Embryonic facial prominence (tissue), 1 donor: ENCODE results near the gene FOXP3.

ENCODE experiments used
- DNase-seq: peaks from one replicate; pipeline ENCODE4 v3.0.0-alpha.2; 2016; ENCODE audit errors: extremely low spot score

The FOXP3 gene

DNA sequence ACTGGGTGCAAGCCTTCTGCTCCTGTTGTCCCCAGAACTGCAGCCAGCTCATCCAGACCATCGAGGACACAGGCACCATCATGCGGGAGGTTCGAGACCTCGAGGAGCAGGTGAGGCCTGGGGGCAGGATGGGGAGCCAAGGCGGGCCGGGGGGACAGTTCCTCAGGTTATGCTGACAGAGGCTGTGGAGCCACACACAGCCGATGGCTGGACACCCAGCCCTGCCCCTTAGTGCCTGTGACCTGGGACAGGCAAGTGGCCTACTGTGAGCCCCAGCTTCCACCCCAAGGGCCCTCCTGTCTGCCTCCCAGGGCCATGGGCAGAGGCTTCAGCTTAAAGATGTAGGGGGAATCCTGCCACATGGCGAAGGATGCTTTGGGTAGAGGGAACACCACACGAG, 14.9 kb downstream of the FOXP3 start:
- no peak for DNase-seq

DNA sequence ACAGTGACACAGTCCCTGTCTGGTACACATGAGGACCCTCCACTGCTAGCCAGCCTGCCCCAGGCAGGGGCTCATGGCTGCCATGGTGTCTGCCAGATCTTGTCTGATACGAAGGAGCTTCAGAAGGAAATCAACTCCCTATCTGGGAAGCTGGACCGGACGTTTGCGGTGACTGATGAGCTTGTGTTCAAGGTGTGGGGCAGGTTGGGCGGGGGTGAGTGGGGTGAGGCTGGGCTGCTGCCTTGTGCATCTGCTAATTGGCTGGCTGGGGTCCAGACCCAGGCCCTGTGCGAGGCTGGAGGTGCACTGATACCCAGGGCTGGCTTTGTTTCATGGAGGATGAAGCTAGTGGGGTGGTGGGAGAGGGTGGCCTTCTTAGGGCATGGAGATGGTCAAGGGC, 15.4 kb downstream of the FOXP3 start:
- no peak for DNase-seq

DNA sequence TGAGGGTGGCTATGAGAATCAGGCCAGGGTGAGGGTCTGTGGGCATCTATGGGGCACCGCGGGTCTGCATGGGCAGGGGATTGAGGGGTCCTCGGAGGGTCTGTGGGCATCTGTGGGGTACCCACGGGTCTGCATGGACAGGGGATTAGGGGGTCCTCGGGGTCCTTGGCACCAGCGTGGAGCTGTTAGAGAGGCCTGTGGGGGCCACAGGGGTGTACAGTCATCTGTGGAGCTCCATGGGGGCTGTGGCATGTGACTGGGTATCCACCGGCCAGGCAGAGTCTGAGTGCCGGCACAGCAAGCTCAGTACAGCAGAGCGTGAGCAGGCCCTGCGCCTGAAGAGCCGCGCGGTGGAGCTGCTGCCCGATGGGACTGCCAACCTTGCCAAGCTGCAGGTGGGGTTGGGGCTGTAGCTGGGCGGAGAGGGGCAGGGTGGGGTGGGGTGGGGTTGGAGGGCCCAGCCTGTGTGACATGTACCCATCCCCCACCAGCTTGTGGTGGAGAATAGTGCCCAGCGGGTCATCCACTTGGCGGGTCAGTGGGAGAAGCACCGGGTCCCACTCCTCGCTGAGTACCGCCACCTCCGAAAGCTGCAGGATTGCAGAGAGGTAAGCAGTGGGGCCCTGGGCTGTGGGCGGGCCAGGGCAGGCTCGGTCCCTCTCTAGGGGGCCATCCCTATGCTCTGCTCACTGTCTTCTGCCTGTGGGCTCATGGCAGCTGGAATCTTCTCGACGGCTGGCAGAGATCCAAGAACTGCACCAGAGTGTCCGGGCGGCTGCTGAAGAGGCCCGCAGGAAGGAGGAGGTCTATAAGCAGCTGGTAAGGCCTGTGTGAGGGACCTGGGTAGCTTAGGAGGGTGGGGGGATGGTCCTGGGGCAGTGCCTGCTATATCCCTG, 16.3 kb downstream of the FOXP3 start:
- no peak for DNase-seq

DNA sequence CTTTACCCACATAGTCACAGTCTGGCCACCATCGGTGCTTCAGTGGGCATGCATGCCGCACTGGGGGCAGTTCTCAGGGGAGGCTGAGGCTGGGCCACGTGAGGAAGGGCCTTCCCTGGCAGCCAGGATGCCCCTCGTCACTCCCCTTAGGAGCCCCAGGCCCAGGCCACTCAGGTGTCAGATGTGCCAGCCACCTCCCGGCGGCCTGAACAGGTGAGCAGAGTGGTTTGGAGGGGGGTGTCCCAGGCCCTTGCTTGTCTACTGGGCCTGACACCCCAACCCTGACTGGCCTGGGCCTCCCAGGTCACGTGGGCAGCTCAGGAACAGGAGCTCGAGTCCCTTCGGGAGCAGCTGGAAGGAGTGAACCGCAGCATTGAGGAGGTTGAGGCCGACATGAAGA, 17.2 kb downstream of the FOXP3 start:
- DNase-seq: no peak

DNA sequence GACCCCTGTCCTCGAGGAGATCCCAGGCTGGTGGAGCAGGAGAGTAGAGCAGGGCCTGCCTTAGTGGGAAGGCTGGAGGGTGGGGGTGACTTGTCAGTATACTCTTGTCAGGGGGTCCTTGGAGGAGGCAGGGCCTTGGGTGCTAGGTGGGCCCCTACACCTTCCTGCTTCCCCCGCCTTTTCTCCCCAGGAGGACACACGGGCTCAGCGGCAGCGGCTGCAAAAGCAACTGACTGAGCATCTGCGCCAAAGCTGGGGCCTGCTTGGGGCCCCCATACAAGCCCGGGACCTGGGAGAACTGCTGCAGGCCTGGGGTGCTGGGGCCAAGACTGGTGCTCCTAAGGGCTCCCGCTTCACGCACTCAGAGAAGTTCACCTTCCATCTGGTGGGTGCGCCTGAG, 18.0 kb downstream of the FOXP3 start:
- DNase-seq: no peak

DNA sequence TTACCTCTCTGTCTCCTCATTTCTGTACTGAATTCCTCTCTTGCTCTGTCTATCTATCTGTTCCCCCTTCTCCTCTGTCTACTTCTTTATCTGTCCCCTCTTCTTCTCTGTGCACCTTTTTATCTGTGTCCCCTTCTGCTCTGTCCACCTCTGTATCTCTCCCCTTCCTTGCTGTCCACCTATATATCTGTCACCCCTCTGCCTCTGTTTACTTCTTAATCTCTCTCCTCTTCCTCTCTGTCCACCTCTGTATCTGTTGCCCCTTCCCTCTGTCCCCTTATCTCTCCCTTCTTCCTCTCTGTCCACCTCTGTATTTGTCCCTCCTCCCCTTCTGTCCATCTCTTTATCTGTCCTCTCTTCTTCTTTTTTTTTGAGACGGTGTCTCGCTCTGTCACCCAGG, 20.3 kb downstream of the FOXP3 start:
- no peak for DNase-seq

DNA sequence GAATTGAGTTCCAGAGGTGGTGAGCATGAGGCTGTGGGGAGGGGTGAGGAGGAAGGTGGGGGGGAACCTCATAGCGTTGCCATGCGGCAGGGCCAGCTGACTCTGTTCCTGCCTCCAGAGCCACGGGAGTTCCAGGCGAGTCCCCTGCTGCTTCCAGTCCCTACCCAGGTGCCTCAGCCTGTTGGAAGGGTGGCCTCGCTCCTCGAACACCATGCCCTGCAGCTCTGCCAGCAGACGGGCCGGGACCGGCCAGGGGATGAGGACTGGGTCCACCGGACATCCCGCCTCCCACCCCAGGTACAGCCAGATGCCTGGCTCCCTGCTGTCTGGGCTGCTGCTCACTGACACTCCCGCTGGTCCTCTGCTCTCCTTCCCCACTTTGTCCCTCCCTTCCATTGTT, 21.3 kb downstream of the FOXP3 start:
- no peak for DNase-seq

DNA sequence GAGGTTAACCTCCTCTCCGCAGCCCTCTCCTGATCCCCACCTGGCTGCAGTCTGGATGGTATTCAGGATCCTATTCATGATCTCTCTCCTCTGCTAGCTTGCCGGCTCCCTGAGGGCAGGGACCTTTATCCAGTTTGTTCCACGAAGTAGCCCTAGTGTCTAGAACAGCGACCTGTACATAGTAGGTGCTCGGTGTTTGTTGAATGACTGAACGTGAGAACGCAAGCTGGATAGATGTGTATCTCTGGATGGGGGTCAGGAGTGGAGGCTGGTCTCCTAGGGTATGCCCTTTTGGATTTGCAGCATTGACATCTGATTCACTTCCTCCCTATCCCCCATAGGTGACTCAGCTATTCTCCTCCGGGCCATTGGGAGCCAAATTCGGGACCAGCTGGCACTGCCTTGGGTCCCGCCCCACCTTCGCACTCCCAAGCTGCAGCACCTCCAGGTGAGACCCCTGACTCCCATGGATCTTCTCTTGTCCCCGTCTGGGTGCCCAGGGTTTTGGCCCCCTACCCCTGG, 21.9 kb downstream of the FOXP3 start:
- no peak for DNase-seq

DNA sequence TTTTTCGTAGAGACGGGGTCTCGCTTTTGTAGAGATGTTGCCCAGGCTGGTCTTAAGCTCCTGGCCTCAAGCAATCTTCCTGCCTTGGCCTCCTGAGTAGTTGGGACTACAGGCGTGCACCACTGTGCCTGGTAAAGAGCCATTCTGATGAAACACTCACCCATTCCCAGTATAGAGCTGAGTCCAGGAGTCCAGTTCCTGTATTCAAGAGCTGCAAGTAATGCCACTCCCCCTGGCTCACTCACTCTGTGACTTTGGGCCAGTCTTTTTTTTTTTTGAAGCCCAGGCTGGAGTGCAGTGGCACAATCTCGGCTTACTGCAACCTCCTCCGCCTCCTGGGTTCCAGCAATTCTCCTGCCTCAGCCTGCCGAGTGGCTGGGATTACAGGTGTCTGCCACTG, 25.8 kb downstream of the FOXP3 start:
- DNase-seq: no peak

DNA sequence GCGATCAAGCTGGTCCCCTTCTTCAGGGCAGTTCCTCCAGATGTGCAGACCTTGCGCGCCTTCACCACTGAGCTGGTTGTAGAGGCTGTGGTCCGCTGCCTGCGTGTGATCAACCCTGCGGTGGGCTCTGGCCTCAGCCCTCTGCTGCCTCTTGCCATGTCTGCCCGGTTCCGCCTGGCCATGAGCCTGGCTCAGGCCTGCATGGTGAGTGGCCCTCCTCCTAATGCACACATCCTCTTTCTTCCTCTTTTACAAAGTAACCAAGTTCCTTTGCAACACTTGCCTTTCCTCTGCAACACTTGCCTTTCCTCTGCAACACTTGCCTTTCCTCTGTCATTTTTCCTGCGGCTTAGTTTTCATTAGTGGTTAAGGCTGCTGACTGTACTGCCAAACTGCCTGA, 27.4 kb downstream of the FOXP3 start:
- no peak for DNase-seq

DNA sequence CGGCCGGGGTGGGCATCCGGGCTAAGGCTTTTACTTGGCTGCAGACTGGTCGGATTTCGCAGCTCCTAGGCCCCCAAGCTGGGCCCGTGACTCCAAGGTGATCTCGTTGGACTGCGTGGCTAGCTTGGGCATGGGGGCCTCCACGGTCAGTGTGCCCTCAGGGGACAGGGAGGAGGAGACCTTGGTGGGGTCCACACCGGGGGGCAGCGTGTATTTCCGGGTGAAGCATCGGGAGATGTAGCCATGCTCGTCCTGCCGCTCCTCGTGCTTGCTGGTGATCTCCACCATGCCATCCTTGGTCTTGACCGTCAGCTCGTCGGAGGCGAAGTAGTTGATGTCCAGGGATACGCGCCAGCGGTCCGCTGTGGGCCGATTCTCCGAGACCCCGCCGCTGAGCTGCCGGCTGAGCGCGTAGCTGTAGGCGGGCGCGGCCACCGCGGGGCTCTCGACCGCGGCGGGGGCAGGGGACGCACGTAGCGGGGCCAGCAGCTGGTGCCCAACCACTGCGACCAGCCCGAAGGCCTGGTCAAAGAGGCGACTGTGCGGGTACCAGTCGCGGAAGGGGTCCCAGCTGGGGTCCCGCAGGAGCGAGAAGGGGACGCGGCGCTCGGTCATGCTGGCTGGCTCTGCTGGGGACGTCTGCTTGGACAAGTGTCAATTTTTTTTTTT, 30.5 kb downstream of the FOXP3 start:
- DNase-seq: no peak

DNA sequence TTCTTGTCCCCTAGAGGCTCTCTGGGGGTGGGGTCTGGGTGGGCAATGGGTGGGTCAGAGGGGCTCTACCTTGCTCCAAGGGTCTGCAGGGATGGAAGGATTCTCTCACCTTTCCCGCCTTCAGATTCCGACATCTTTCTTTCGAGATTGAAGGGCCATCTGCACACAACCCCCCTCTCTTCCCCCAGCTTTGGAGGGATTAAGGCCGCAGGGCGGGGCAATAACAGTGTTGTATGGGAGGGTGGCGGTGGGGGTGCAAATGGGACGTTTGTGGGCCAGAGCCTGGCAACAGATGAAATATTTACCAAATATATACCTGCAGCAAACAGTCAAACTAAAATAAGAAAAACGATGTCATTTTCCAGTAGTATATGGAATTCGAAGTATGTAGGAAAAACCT, 31.3 kb downstream of the FOXP3 start, which contains the start of gene CACNA1F:
CACNA1F (minus strand) TSS at position 165 of the 400 bp plus-strand sequence; CDS start at position 134, 31 bp downstream.
- no peak for DNase-seq

DNA sequence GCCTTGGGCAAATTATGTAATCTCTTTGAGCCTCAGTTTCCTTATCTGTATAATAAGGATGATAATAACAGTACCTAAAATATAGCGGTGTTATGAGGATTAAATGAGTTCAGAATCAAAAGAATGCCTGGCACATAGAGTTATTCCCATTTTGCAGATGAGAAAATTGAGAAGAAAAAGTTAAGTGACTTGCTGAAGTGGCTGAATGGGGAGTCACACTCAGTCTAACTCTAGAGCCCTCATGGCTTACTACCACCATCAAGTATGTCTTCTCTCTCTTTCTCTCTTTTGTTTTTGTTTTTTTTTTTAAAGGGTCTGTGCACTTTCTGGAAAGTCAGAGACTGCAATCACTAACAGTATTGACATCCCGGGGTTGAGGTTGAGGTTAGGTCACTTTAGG, 32.0 kb downstream of the FOXP3 start:
- DNase-seq: no peak

DNA sequence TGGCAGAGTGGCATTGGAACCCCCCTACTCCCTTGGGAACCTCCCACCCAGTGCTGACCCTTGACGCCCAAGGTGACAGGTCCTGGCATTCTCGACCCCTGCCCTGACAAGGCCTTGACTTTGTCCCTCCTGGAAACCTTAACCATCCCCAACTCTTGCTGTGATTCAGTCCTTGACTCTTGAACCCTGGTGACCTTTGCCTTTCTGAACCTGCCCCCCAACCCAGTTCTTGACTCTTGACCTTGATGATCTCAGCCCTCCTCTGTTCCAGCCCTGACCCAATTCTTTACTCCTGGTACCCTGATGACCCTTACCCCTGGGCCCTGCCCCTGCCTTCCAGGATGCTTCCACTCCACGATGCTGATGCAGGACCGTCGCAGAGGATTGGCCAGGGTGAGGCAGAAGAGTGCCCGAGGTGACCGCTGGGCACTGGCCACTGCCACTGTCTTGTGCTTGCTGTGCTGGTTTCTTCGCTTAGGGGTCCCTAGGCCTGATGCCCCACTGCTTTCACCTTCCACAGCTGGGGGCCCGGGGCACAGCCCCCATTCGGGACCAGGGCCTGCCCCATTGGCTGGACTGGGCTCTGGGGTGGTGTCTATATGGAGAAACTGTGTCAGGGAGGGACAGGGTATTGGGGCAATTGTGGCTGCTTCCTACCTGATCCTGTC, 33.0 kb downstream of the FOXP3 start:
- DNase-seq: no peak

DNA sequence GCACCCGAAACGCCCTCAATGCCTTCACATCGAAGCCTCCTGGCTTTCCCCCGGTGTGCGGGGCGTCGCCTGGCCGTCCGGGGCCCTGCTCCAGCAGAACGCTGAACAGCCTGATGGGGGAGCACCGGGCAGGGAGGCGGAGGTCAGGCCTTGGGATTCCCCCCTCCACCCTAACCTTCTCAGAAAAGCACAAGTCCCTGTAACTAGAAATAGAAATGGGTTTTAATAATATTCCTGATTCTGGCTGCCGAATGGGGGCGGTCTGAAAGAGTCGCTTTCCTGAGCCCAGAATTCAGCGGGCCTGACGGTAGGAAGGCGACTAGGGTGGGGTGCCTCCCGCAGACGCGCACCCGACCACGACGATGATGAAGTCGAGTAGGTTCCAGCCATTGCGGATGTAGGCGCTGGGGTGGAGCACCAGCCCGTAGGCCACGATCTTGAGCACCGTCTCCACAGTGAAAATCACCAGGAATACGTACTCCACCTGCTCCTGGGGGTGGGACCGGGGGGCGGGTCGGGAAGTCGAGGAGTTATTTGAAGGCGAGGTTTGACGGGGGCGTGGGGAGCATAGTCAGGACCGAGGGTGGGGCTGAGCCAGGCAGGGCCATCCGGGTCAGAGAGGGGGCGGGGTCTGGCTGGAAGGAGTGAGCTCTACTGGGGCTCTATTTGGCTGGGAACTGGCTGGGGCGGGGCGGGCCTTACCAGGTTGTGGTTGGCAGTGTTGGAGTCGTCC, 33.8 kb downstream of the FOXP3 start:
- DNase-seq: no peak

DNA sequence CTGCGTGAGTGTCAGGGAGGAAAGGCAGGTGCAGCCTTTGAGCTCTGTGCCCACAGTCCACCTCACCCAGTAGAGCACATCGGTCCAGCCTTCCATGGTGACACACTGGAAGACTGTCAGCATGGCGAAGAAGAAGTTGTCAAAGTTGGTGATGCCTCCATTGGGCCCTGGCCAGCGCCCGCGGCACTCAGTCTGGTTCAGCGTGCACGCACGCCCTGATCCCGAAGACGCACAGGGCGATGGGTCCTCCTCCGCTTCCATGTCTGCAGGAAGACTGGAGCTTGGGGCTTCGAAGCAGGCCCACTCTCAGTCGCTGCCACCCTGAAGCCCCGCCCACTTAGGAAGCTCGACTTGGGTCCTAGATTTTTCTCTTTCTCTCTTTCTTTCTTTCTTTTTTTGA, 36.3 kb downstream of the FOXP3 start:
- DNase-seq: no peak

DNA sequence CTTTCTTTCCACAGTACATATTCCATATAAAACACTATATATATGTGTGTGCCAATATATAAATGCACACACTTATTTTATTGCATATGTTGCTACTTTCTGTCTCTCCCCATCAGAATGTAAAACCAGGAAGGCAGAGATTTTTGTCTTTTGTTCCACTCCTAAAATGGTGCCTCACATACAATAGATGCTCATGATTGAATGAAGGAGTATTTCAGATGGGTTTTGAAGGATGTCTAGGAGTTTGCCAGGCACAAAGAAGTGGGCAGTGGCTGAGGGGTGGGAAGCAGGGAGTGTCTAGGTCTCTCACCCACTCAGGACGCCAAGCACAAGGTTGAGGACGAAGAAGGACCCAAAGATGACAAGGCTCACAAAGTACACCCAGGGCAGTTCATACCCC, 36.8 kb downstream of the FOXP3 start:
- DNase-seq: no peak

DNA sequence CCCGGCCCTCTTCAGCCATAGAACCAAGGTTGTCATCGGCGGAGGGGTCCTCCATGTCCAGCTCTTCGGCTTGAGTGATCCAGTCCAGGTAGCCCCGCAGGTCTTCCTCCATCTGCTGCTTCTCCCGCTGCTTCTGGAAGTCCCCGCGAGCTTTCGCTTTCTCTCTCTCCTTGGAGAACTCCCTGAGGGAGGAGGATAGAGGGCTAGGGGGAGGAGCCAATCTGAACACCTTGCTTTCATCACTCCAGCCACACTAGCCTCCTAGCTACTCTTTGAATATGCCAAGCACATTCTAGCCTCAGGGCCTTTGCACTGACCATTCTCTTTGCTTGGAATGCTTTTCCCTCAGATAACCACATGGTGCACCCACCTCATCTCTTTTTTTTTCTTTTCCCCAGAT, 37.6 kb downstream of the FOXP3 start:
- no peak for DNase-seq

DNA sequence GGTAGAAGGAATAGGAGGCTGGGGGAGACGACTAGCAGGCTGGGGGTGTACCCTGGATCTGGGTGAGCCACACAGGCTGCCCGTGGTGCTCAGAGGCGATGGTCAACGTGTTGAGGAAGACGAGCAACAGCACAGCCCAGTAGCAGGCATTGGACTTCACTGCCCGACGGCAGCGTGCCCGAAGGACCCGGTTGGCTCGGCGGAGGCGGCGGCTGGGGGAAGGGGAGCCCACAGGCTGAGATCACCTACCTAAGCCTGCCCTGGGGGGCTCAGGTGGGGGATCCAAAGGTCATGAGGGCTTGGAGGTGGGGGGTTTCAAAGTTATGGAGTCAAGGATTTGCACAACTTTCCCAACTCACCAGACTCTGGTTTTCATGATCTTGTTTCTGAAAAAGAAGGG, 38.7 kb downstream of the FOXP3 start:
- DNase-seq: no peak

DNA sequence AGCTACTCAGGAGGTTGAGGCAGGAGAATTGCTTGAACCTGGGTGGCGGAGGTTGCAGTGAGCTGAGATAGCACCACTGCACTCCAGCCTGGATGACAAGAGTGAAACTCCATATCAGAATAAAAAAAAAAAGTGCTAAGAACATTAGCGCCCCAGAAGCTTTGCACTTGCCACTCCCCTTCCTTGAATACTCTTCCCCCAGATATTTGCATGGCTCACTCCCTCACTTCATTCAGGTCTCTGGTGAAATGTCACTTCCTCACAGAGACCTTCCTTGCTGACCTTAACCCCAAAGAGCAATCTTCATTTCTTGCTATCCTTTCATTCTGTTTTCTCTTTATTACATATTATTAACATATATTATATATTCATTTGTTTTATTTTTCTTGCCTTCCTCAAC, 42.6 kb downstream of the FOXP3 start:
- no peak for DNase-seq

DNA sequence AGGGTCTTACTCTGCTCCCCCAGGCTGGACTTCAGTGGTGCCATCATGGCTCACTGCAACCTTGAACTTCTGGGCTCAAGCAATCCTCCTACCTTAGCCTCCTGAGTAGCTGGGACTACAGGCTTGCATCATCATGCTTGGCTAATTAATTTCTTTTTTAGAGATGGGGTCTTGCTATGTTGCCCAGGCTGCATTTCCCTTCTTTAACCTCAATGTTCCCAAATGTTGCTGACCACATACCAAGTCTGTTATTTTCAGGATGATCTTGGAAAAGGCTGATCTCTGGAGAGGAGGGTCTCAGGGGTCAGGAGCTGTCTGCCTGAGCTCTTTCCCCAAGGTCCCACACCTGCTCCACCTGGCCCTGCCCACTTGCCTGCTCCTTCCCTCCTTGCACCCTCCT, 44.4 kb downstream of the FOXP3 start:
- DNase-seq: no peak

DNA sequence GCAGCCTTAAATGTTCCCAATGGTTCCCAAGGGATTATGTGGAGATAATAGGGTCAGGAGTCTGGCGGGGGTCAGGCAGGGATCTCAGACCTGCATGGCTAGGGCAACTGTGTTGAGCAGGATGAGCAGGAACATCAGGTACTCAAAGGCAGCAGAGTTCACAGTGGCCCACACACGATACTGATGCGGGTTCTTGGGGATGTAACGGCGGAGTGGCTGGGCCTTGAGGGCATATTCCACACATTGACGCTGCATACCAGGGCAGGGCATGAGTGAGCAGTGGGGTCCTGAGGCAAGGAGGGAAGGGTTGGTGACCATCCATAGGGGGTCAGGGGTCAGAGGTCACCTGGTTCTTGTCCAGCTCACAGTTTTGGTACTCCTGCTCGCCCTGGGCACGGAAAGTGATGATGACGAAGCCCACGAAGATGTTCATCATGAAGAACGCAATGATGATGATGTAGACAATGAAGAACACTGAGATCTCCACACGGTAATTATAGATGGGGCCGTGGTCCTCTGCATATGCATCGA, 49.4 kb downstream of the FOXP3 start:
- DNase-seq: no peak
